K562 (cell line): ENCODE results near the gene LRFN3. TPM values are rescaled to one million over a fixed set of nuclear protein-coding genes. Genes with fewer than 3 reads are reported as not detected.
A peak's percentile ranks its signal among the peaks of the same experiment; 100 is the strongest.

ENCODE experiments used
- CXXC5 ChIP-seq: fragments of 250-450 bp; sonication (Bioruptor Pico); IDR thresholded peaks from 2 replicates; pipeline ENCODE4 v1.8.0; 2022; ENCODE audit warnings: inconsistent platforms, mild to moderate bottlenecking, moderate library complexity
- EP400 ChIP-seq: fragments of 450-650 bp; IDR thresholded peaks from 2 replicates; pipeline ENCODE4 v1.6.1; 2017; ENCODE audit warnings: antibody characterized with exemption, mild to moderate bottlenecking, moderate library complexity
- GMEB1 ChIP-seq: fragments of 250-450 bp; sonication (Bioruptor Pico); IDR thresholded peaks from 2 replicates; pipeline ENCODE4 v1.4.0; 2020; ENCODE audit warnings: mild to moderate bottlenecking
- HDAC2 ChIP-seq: fragments of 450-650 bp; IDR thresholded peaks from 2 replicates; pipeline ENCODE4 v1.6.1; 2016; ENCODE audit warnings: mild to moderate bottlenecking
- KDM4B ChIP-seq, 2 experiments: fragments of 450-650 bp in 1 of 2; sonication (generic) in 1 of 2; IDR thresholded peaks; 2 replicates each; pipeline ENCODE4 v1.6.1; 2016 to 2017; ENCODE audit warnings: borderline replicate concordance in 2 of 2, antibody characterized with exemption in 1 of 2, low read depth in 1 of 2, mild to moderate bottlenecking in 1 of 2
- LCOR ChIP-seq: sonication (generic); formaldehyde crosslinking; IDR thresholded peaks from 2 replicates; pipeline ENCODE4 v1.8.0; 2022; ENCODE audit warnings: mild to moderate bottlenecking, missing genetic modification reagents
- RFX1 ChIP-seq: fragments of 450-650 bp; IDR thresholded peaks from 2 replicates; pipeline ENCODE4 v1.6.1; 2016; ENCODE audit warnings: mild to moderate bottlenecking, moderate library complexity
- TEAD2 ChIP-seq: fragments of 450-650 bp; IDR thresholded peaks from 2 replicates; pipeline ENCODE4 v1.6.1; 2016; ENCODE audit warnings: missing genetic modification characterization, control low read depth, missing compliant biosample characterization
- ZBTB34 ChIP-seq: fragments of 250-450 bp; sonication (Bioruptor Pico); IDR thresholded peaks from 2 replicates; pipeline ENCODE4 v1.8.0; 2021; ENCODE audit warnings: mild to moderate bottlenecking, moderate library complexity
- ZFP91 ChIP-seq: sonication (generic); formaldehyde crosslinking; IDR thresholded peaks from 2 replicates; pipeline ENCODE4 v1.8.0; 2022; ENCODE audit warnings: mild to moderate bottlenecking, missing genetic modification reagents
- ZFPM2 ChIP-seq: fragments of 250-450 bp; sonication (Bioruptor Pico); IDR thresholded peaks from 2 replicates; pipeline ENCODE4 v1.5.1; 2022; ENCODE audit warnings: mild to moderate bottlenecking
- ZHX1 ChIP-seq: fragments of 150-350 bp; conservative IDR thresholded peaks from 2 replicates; pipeline ENCODE4 v1.6.1; 2014; ENCODE audit warnings: low read length
- ZNF217 ChIP-seq: sonication (generic); formaldehyde crosslinking; IDR thresholded peaks from 2 replicates; pipeline ENCODE4 v1.8.0; 2022; ENCODE audit warnings: mild to moderate bottlenecking, missing genetic modification reagents
- ZNF436 ChIP-seq: fragments of 250-450, 450-650 bp; sonication (Bioruptor Pico); formaldehyde crosslinking; IDR thresholded peaks from 2 replicates; pipeline ENCODE4 v1.7.0; 2020; ENCODE audit warnings: mild to moderate bottlenecking
- polyA plus RNA-seq, 8 experiments: library from polyadenylated mRNA; depleted of rRNA in 4 of 8; stranded (reverse) in 5 of 8; unstranded in 3 of 8; fragments of >200 nt; fragmentation: Nextera tagmentation in 2 of 8; fragmentation: Illumina TruSeq in 1 of 8; extraction: Ambion mirVana in 2 of 8; extraction: Trizol in 1 of 8; gene quantifications; 2 replicates each; pipeline versions ENCODE4 v1.2.1 to v1.2.3, GENCODE V29; 2011 to 2014; ENCODE audit warnings: inconsistent platforms in 1 of 8, missing spikeins in 1 of 8
- total RNA-seq, 7 experiments: library from RNA; depleted of rRNA in 6 of 7; stranded (reverse); fragments of >200 nt in 6 of 7; fragmentation: Illumina TruSeq in 2 of 7; extraction: Trizol in 2 of 7; gene quantifications; 2 replicates each; pipeline versions ENCODE4 v1.2.1 to v1.2.3, GENCODE V29; 2011 to 2021; ENCODE audit warnings: low replicate concordance in 1 of 7
- TF ChIP-seq, protein P1 (sequence below): fragments of 450-650 bp; IDR thresholded peaks from 2 replicates; pipeline ENCODE4 v1.6.1; 2016; ENCODE audit warnings: missing biosample characterization, missing genetic modification characterization
- TF ChIP-seq, protein P2 (sequence below): sonication (generic); formaldehyde crosslinking; IDR thresholded peaks from 2 replicates; pipeline ENCODE4 v1.8.0; 2022; ENCODE audit warnings: missing genetic modification reagents, mild to moderate bottlenecking, moderate library complexity, borderline replicate concordance

The LRFN3 gene
- total and polyA plus RNA-seq, 9 of the 15 experiments (the other 6 are each of a cell fraction or from before 2014, with no cell fraction given) = 0.03 to 0.12 (median 0.11) TPM; not detected in 6

GRCh38 chr19:35903550-35904179 is 32.5 kb upstream of the LRFN3 start (continued):
- TF ChIP-seq ZNF436 (CRISPR knock-in tag) = no peak
- no peak for TF ChIP-seq ZFP91 (CRISPR knock-in tag)
- TF ChIP-seq, protein P1, sequence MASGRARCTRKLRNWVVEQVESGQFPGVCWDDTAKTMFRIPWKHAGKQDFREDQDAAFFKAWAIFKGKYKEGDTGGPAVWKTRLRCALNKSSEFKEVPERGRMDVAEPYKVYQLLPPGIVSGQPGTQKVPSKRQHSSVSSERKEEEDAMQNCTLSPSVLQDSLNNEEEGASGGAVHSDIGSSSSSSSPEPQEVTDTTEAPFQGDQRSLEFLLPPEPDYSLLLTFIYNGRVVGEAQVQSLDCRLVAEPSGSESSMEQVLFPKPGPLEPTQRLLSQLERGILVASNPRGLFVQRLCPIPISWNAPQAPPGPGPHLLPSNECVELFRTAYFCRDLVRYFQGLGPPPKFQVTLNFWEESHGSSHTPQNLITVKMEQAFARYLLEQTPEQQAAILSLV (tag) = no peak
- TF ChIP-seq KDM4B (IDR thresholded peaks at IDR 0.05; ENCODE audit: borderline replicate concordance in 2 of 2, low read depth in 1 of 2) = 0 out of 4 replicates have a peak, but pooled peaks of 1 of the 2 experiments have one; percentile 37
- no peak for TF ChIP-seq ZBTB34
- peak; percentile 53; the same call in 1 of the 2 replicates for TF ChIP-seq GMEB1 (CRISPR knock-in tag)
- TF ChIP-seq TEAD2 (tag) = no peak
- TF ChIP-seq EP400 = peak; percentile 81; the same call in 1 of the 2 replicates
- TF ChIP-seq, protein P2, sequence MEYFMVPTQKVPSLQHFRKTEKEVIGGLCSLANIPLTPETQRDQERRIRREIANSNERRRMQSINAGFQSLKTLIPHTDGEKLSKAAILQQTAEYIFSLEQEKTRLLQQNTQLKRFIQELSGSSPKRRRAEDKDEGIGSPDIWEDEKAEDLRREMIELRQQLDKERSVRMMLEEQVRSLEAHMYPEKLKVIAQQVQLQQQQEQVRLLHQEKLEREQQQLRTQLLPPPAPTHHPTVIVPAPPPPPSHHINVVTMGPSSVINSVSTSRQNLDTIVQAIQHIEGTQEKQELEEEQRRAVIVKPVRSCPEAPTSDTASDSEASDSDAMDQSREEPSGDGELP (CRISPR knock-in tag) = peak; percentile 52; the same call in 1 of the 2 replicates
- no peak for TF ChIP-seq ZNF217 (CRISPR knock-in tag)
- TF ChIP-seq LCOR = 0 out of 2 replicates have a peak, but pooled peaks have one; percentile 29
- TF ChIP-seq CXXC5 (CRISPR knock-in tag) = peak; percentile 66
- TF ChIP-seq HDAC2 = no peak
- TF ChIP-seq ZHX1 = no peak
- TF ChIP-seq RFX1 = no peak
- no peak for TF ChIP-seq ZFPM2 (CRISPR knock-in tag)
